GM13977 (cell line): Measurements from ENCODE around the gene PHF12.

Source experiments
- DNase-seq: peaks from one replicate; pipeline ENCODE4 v3.0.0; 2012; ENCODE audit warnings: low spot score
- in situ Hi-C: fragments of 300-500 bp; cut with MboI; formaldehyde crosslinking; loops from one replicate; pipeline ENCODE4 v1.12.0; 2022; ENCODE audit warnings: low sequenced_read_pairs, low pct_unique_long_range_greater_than_20kb, mixed read lengths, inconsistent platforms; ENCODE audit not compliant: unreplicated experiment
- TF ChIP-seq, protein P1 (sequence below): IDR thresholded peaks from 2 replicates; pipeline ENCODE4 v1.5.1; 2012; ENCODE audit warnings: mild to moderate bottlenecking, control low read depth; ENCODE audit not compliant: insufficient read depth; ENCODE audit errors: extremely low read depth, missing control alignments

The PHF12 gene

GRCh38 chr17:28992625-28993600 is 41.6 kb upstream of the PHF12 start:
- TF ChIP-seq, protein P1, sequence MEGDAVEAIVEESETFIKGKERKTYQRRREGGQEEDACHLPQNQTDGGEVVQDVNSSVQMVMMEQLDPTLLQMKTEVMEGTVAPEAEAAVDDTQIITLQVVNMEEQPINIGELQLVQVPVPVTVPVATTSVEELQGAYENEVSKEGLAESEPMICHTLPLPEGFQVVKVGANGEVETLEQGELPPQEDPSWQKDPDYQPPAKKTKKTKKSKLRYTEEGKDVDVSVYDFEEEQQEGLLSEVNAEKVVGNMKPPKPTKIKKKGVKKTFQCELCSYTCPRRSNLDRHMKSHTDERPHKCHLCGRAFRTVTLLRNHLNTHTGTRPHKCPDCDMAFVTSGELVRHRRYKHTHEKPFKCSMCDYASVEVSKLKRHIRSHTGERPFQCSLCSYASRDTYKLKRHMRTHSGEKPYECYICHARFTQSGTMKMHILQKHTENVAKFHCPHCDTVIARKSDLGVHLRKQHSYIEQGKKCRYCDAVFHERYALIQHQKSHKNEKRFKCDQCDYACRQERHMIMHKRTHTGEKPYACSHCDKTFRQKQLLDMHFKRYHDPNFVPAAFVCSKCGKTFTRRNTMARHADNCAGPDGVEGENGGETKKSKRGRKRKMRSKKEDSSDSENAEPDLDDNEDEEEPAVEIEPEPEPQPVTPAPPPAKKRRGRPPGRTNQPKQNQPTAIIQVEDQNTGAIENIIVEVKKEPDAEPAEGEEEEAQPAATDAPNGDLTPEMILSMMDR, result no peak
- no peak for DNase-seq
- in situ Hi-C loops, result no loop called here

DNA sequence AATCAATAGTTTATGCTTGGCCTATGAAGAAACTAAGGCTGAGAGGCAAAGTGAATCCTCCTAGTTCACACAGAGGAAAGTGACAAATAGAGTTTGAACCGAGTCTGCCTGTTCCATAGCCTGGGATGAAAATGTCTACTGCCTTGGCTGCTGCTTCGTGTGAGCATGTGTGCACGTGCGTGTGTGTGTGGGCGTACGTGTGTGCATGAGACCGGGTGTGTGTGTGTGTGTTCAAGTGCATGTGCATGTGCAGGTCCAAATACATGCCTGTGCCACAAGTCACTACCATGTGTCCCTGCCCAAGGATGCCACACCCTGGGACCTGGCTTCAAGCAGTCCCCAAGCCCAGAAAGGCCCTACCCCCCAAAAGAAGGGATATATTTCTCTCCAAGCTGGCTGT is 40.9 kb upstream of the PHF12 start:
- no peak for DNase-seq
- TF ChIP-seq, protein P1, result no peak
- in situ Hi-C loops, result no loop called here

GRCh38 chr17:28991779-28992178 is 40.5 kb upstream of the PHF12 start:
- TF ChIP-seq, protein P1, result no peak
- in situ Hi-C loops, result no loop called here
- DNase-seq, result no peak

- TF ChIP-seq, protein P1, result no peak
- in situ Hi-C loops, result no loop called here
- DNase-seq, result no peak
Observed at GRCh38 chr17:28989028-28989427, 37.7 kb upstream of the PHF12 start.

- no peak for DNase-seq
- in situ Hi-C loops, result no loop called here
- TF ChIP-seq, protein P1, result no peak
Observed at GRCh38 chr17:28988475-28988874, 37.2 kb upstream of the PHF12 start.

GRCh38 chr17:28986714-28987655 is 35.7 kb upstream of the PHF12 start:
- TF ChIP-seq, protein P1, result no peak
- in situ Hi-C loops, result no loop called here
- no peak for DNase-seq
